Fibroblast of lung (primary cell): ENCODE data around the gene CDKN2B-AS1.

Experiments
- EZH2 ChIP-seq: IDR thresholded peaks from 2 replicates; pipeline ENCODE4 v1.5.1; 2012; ENCODE audit warnings: low read length, control low read depth, mild to moderate bottlenecking; ENCODE audit errors: missing control alignments
- TF ChIP-seq, protein P1 (sequence below), 2 donors: IDR thresholded peaks in 1 of 2; conservative IDR thresholded peaks in 1 of 2; 1 replicate in 1 of 2; 2 replicates in 1 of 2; pipeline ENCODE4 v1.5.1; 2011 to 2012; ENCODE audit warnings: low read length in 2 of 2, control low read depth in 1 of 2, inconsistent platforms in 1 of 2, low read depth in 1 of 2, mild to moderate bottlenecking in 1 of 2

DNA sequence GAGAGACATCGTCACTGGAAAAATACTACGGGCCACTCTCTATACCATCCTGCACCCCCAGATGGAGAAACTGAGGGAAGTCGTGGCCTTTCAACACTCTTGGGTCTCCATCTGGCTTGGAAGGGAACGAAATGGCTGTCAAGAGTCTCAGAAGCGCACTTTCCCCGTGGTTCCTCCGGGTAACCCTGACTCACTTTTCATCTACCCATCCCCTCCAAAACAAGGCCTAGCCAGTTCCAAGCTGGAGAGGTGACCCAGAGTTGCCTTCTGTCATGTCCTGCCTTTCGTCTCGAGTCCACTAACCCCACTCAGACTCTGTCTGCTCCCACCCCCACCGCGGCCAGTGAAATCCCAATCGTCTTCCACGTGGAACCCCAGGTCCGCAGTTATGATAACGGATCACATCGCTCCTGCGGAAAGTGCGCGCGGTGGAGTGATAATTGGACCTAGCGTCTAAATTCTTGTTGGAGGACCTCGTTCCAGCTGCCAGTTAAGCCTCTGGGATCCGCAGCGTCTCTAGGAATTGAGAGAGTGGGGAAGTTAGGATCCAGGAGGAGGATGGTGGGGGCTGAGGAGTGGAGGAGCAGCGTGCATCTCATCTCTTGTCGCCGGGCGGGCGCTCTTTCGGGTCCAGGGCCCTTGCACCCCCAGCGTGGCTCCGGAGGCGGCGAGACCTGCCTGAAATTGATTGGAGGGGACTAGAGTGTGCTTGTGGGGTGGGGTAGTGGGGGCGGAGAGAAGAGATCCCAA, 5.0 kb upstream of the CDKN2B-AS1 start:
- TF ChIP-seq, protein P1, sequence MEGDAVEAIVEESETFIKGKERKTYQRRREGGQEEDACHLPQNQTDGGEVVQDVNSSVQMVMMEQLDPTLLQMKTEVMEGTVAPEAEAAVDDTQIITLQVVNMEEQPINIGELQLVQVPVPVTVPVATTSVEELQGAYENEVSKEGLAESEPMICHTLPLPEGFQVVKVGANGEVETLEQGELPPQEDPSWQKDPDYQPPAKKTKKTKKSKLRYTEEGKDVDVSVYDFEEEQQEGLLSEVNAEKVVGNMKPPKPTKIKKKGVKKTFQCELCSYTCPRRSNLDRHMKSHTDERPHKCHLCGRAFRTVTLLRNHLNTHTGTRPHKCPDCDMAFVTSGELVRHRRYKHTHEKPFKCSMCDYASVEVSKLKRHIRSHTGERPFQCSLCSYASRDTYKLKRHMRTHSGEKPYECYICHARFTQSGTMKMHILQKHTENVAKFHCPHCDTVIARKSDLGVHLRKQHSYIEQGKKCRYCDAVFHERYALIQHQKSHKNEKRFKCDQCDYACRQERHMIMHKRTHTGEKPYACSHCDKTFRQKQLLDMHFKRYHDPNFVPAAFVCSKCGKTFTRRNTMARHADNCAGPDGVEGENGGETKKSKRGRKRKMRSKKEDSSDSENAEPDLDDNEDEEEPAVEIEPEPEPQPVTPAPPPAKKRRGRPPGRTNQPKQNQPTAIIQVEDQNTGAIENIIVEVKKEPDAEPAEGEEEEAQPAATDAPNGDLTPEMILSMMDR (conservative IDR thresholded peaks at IDR 0.05 in 1 of 2, IDR thresholded peaks at IDR 0.05 in 1 of 2; ENCODE audit: low read depth in 1 of 2, low read length in 2 of 2), result no peak
- no peak for TF ChIP-seq EZH2
